Calu3 (cell line): ENCODE results near the gene BPHL. TPM values are rescaled to one million over a fixed set of nuclear protein-coding genes. Genes with fewer than 3 reads are reported as not detected.
"Not testable (repeated sequence)": the region's sequence is repeated elsewhere in the genome, so short reads cannot be mapped to it uniquely, and the experiment has no call there.

Source experiments
- BruUV-seq: library from RNA; stranded (reverse); fragments of 400-500 nt; replicated peaks from 2 replicates; lab custom pipeline; 2021; lab: Mats Ljungman, UMichigan
- CTCF ChIA-PET: fragments of 300-600 bp; sonication (Branson Sonifier 250); formaldehyde crosslinking; loops from one replicate; lab custom pipeline; 2022; ENCODE audit warnings: antibody characterized with exemption; lab: Charles Lee
- DNase-seq: peaks from one replicate; pipeline ENCODE4 v3.0.0; 2022
- H3K27ac Mint-ChIP-seq: one replicate; pipeline ENCODE4 v1.8.0; 2022; ENCODE audit warnings: mixed read lengths; ENCODE audit not compliant: unreplicated experiment
- H3K27me3 Mint-ChIP-seq: one replicate; pipeline ENCODE4 v1.8.0; 2022; ENCODE audit warnings: mixed read lengths; ENCODE audit not compliant: unreplicated experiment
- H3K36me3 Mint-ChIP-seq: one replicate; pipeline ENCODE4 v1.8.0; 2022; ENCODE audit warnings: mild to moderate bottlenecking, moderate library complexity, mixed read lengths; ENCODE audit not compliant: insufficient read depth, unreplicated experiment
- H3K4me1 Mint-ChIP-seq: one replicate; pipeline ENCODE4 v1.8.0; 2022; ENCODE audit warnings: mild to moderate bottlenecking, low read depth, mixed read lengths; ENCODE audit not compliant: unreplicated experiment
- H3K4me3 Mint-ChIP-seq: one replicate; pipeline ENCODE4 v1.8.0; 2022; ENCODE audit warnings: mild to moderate bottlenecking, low read depth, moderate library complexity, mixed read lengths; ENCODE audit not compliant: unreplicated experiment
- H3K9me3 Mint-ChIP-seq: one replicate; pipeline ENCODE4 v1.8.0; 2022; ENCODE audit warnings: low read depth, mixed read lengths; ENCODE audit not compliant: unreplicated experiment
- intact Hi-C: fragments of 100-400 bp; cut with micrococcal nuclease; formaldehyde crosslinking; loops from one replicate; pipeline ENCODE4 v1.10.0; 2022; ENCODE audit not compliant: unreplicated experiment
- total RNA-seq: library from RNA; stranded (reverse); gene quantifications from 2 replicates; pipeline ENCODE4 v1.2.3, GENCODE V29; 2022
- TF ChIP-seq, protein P1 (sequence below): fragments of 200-600 bp; IDR thresholded peaks from one replicate; pipeline ENCODE4 v1.8.0; 2022; ENCODE audit warnings: antibody characterized with exemption; ENCODE audit not compliant: unreplicated experiment

The BPHL gene
- total RNA-seq, 1 experiment from 2014 or later, result 18.4 TPM

DNA sequence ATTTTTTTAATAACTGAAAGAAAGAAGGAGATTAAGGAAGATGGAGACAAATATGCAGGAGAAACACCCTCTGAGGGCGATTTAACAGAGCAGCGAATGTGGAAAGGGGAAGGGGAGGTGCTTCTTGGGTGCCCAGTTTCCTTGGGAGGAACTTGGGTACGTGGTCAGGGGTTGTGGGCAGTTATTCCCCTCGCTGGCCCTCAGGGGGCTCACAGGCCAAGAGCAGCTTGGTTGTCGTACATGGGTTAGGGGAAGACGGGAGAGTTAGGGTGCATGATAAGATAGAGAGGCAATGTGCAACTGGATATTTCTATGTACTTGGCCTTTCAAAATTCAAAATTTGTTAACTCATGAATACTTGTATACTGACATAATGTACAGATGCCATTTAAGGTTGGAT is 45.9 kb downstream of the BPHL start:
- Mint-ChIP-seq H3K9me3 (no peaks in the 10 kb centered on the region), H3K27me3 (no peaks in the 10 kb centered on the region), H3K36me3 (peaks cover 21% of the 10 kb centered on the region), H3K4me3 (no peak overlapping the region), H3K4me1 (peaks cover 18% of the 10 kb centered on the region), H3K27ac (no peak overlapping the region)
- TF ChIP-seq, protein P1, sequence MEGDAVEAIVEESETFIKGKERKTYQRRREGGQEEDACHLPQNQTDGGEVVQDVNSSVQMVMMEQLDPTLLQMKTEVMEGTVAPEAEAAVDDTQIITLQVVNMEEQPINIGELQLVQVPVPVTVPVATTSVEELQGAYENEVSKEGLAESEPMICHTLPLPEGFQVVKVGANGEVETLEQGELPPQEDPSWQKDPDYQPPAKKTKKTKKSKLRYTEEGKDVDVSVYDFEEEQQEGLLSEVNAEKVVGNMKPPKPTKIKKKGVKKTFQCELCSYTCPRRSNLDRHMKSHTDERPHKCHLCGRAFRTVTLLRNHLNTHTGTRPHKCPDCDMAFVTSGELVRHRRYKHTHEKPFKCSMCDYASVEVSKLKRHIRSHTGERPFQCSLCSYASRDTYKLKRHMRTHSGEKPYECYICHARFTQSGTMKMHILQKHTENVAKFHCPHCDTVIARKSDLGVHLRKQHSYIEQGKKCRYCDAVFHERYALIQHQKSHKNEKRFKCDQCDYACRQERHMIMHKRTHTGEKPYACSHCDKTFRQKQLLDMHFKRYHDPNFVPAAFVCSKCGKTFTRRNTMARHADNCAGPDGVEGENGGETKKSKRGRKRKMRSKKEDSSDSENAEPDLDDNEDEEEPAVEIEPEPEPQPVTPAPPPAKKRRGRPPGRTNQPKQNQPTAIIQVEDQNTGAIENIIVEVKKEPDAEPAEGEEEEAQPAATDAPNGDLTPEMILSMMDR, result no peak
- CTCF ChIA-PET, result no interaction called here
- BruUV-seq, result no TSS peak
- DNase-seq, result no peak
- intact Hi-C loops, result loop anchor here (5.0 kb wide), 1 partner anchor 43 kb away; no protein-coding TSS in a partner anchor

DNA sequence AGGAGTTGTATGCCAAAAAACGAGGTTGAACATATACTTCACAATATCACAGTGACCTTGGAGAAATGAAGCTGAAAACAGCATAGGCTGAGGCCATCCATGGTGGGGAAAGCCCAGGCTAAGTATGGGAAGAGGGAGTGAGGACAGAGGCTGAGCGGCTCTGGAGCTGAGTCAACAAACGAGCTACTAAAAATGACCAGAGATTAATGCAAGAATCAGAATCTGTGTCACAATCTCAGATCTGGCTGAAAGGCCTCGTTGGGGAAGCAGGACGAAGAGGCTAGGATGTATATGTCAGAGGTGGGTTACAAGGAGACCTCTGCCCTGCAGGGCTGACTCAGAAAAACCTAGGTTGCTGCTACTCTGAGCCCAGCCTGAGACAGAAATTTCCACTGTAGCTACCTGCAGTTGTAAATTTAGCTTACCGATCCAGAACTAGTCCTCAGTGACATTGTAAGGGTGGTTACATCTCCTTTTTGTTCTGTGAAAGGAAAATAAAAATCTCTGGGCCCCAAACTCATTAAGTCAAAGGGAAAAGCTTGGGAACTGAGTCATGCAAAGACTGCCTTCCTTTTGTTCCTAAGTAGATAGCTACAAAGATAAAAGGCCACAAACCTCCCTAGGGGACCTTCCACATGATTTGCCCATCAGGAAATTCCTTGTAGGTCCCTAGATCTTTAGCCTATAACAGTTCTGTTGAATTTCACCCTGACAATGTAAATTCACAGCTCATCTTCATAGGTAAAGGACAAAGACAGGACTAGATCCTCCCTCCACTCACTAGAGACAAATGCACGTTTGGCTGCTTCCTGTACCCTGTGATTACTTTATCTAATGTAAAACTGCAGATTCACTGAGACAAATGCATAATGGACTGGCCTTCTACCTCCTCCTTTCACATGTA is 47.4 kb downstream of the BPHL start:
- H3K27ac Mint-ChIP-seq, result no peak overlapping the region
- H3K4me1 Mint-ChIP-seq, result peaks cover 8% of the 10 kb centered on the region
- no TSS peak for BruUV-seq
- no peaks in the 10 kb centered on the region for H3K27me3 Mint-ChIP-seq
- TF ChIP-seq, protein P1, result no peak
- no peak for DNase-seq
- no peaks in the 10 kb centered on the region for H3K9me3 Mint-ChIP-seq
- intact Hi-C loops, result no loop called here
- CTCF ChIA-PET, result no interaction called here
- no peak overlapping the region for H3K4me3 Mint-ChIP-seq
- peaks cover 13% of the 10 kb centered on the region for H3K36me3 Mint-ChIP-seq

DNA sequence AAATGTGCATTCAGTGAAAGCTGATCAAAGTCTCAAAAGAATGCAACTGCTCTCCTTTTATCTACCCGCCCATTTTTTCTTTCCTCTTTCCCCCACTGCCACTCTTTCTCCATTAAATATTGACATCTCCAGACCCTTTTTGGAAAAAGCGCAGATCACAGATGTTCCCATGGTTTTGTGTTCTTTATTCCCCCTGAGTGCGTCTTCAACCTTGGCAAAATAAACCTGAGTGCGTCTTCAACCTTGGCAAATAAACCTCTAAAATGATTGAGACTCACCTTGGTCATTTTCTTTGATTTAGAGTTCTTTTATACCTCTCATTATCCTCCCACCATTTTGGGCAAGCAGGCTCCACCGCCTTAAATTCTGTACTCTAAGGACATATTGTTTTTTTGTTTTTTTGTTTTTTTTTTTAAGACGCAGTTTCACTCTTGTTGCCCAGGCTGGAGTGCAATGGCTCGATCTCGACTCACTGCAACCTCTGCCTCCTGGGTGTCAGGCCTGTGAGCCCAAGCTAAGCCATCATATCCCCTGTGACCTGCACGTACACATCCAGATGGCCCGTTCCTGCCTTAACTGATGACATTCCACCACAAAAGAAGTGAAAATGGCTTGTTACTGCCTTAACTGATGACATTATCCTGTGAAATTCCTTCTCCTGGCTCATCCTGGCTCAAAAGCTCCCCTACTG is 48.2 kb downstream of the BPHL start:
- DNase-seq, H3K27ac Mint-ChIP-seq, H3K4me1 Mint-ChIP-seq, intact Hi-C loops, H3K27me3 Mint-ChIP-seq, BruUV-seq, H3K9me3 Mint-ChIP-seq, H3K4me3 Mint-ChIP-seq: not testable (repeated sequence)
- CTCF ChIA-PET, result interaction anchor here (0.7 kb wide), 1 partner anchor 38 kb away, joined by 3 read pairs; no protein-coding TSS in a partner anchor
- H3K36me3 Mint-ChIP-seq, result peaks cover 13% of the 10 kb centered on the region

DNA sequence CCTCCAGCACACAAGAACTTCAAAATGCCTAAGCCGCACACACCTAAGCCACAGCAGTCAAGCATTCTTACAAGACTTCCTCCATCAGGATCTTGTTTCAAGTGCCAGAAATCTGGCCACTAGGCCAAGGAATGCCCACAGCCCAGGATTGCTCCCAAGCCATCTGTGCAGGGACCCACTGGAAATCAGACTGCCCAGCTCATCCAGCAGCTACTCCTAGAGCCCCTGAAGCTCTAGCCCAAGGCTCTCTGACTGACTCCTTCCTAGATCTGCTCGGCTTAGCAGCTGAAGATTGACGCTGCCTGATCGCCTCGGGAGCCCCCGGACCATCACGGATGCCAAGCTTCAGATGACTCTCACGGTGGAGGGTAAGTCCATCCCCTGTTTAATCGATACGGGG is 49.5 kb downstream of the BPHL start:
- H3K36me3 Mint-ChIP-seq, H3K27me3 Mint-ChIP-seq, BruUV-seq, H3K4me3 Mint-ChIP-seq, DNase-seq, intact Hi-C loops, CTCF ChIA-PET, H3K27ac Mint-ChIP-seq, H3K9me3 Mint-ChIP-seq, H3K4me1 Mint-ChIP-seq: not testable (repeated sequence)

DNA sequence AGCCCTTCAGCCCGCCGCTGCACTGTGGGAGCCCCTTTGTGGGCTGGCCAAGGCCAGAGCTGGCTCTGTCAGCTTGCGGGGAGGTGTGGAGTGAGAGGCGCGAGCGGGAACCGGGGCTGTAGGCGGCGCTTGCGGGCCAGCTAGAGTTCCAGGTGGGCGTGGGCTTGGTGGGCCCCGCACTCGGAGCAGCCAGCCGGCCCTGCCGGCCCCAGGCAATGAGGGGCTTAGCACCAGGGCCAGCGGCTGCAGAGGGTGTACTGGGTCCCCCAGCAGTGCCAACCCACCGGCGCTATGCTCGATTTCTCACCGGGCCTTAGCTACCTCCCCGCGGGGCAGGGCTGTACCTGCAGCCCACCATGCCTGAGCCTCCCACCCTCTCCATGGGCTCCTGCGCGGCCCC is 52.2 kb downstream of the BPHL start:
- H3K9me3 Mint-ChIP-seq, DNase-seq, intact Hi-C loops, H3K27me3 Mint-ChIP-seq, CTCF ChIA-PET, H3K4me3 Mint-ChIP-seq, H3K4me1 Mint-ChIP-seq, BruUV-seq, H3K27ac Mint-ChIP-seq, H3K36me3 Mint-ChIP-seq: not testable (repeated sequence)

DNA sequence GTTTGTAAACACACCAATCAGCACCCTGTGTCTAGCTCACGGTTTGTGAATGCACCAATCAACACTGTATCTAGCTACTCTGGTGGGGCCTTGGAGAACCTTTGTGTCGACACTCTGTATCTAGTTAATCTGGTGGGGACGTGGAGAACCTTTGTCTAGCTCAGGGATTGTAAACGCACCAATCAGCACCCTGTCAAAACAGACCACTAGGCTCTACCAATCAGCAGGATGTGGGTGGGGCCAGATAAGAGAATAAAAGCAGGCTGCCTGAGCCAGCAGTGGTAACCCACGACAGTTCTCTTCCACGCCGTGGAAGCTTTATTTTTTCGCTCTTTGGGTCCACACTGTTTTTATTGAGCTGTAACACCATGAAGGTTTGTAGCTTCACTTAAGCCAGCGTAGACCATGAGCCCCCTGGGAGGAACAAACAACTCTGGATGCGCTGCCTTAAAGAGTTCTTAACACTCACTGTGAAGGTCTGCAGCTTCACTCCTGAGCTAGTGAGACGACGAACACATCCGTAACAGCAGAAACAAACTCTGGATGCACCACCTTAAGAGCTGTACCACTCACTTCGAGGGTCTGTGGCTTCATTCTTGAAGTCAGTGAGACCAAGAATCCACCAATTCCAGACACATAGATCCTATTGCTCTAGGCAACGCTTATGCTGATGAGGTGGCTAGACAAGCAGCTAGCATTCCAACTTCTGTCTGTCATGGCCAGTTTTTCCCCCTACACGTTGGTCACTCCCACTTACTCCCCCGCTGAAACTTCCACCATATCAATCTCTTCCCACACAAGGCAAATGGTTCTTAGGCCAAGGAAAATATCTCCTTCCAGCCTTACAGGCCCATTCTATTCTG is 53.0 kb downstream of the BPHL start:
- intact Hi-C loops, result not testable (repeated sequence)

DNA sequence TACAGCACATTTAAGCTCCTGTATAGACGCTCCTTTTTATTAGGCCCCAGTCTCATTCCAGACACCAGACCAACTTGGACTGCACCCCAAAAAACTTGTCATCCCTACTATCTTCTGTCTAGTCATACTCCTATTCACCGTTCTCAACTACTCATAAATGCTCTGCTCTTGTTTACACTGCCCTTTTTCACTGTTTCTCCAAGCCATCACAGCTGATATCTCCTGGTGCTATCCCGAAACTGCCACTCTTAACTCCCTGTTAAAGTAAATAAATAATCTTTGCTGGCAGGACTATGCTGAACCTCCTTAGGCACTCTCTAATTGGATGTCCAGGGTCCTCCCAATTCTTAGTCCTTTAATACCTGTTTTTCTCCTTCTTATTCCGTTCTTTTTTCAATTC is 54.3 kb downstream of the BPHL start:
- peaks cover 13% of the 10 kb centered on the region for H3K27me3 Mint-ChIP-seq
- H3K4me3 Mint-ChIP-seq, intact Hi-C loops, H3K27ac Mint-ChIP-seq, H3K36me3 Mint-ChIP-seq, H3K9me3 Mint-ChIP-seq, H3K4me1 Mint-ChIP-seq, DNase-seq, BruUV-seq: not testable (repeated sequence)
- CTCF ChIA-PET, result interaction anchor here (0.6 kb wide), 2 partner anchors 241 to 711 kb away, joined by 5 to 11 read pairs; no protein-coding TSS in a partner anchor

More for the DNA sequence above, 53.0 kb downstream of the BPHL start:
- H3K4me3 Mint-ChIP-seq, H3K4me1 Mint-ChIP-seq, H3K36me3 Mint-ChIP-seq, DNase-seq, H3K27ac Mint-ChIP-seq, BruUV-seq, H3K9me3 Mint-ChIP-seq, CTCF ChIA-PET: not testable (repeated sequence)
- H3K27me3 Mint-ChIP-seq, result peaks cover 12% of the 10 kb centered on the region
